GM19193 (cell line): Measurements from ENCODE around the gene PDIA4.

Experiments
- POLR2A ChIP-seq: IDR thresholded peaks from 4 replicates; pipeline ENCODE4 v1.6.1; 2011; ENCODE audit not compliant: insufficient read depth, insufficient read length; ENCODE audit errors: extremely low read depth

The PDIA4 gene

DNA sequence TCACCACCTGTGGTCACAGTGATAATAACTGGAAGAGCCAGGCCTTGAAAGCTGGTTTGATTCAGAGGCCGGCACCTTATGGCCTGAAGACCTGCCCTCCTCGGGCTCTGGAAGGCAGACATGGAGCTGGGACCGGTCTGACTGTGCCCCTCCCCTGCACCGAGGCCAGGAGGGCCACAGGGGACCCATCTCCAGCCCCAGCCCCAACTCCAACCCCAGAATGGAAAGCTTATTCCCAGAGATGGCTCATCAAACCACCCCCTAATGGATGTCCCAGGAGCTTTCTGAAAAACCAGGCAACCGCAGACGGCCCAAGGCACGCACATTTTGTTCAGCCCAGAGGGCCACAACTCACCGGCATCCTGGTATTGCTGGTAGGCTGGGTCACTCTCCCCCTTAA, 16.8 kb downstream of the PDIA4 start:
- TF ChIP-seq POLR2A = no peak

DNA sequence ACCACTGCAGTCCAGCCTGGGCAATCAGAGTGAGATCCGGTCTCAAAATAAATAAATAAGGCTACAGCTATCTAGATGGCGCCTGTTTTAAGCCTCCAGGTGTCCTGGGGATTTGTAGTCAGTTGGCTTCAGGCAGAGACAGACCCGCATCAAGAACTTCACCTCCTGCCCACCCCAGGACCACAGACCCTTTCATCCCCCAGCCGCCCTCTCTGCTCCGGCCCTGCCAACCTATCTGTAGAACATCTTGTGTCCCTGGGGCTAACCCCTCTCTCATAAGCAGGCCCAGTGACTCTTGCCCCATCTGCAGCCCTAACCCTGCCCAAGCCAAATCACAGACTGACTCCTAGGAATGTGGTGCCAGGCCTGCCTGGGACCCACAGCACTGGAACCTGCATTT, 17.9 kb downstream of the PDIA4 start:
- TF ChIP-seq POLR2A = no peak

DNA sequence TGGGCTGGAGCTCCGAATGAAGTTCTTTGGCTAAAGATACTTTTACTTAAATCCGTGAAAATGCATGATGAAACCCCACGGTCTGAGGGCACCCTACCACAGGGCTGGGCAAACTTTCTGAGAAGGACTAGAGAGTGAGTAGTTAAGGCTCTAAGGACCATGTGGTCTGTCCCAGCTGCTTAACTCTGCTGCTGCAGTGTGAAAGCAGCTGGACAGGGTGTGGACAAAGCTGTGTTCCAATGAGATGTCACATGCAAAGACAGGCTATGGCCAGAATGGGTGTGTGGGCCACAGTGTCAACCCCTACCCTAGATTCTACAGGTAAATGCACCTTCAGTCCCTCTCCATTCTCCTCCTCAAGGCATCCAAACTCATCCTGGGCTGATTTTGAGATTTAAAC, 18.8 kb downstream of the PDIA4 start:
- TF ChIP-seq POLR2A = no peak

GRCh38 chr7:149007611-149008010, 20.7 kb downstream of the PDIA4 start:
- TF ChIP-seq POLR2A = no peak

- no peak for TF ChIP-seq POLR2A
These were observed 21.2 kb downstream of the PDIA4 start for GRCh38 chr7:149007146-149007545.

DNA sequence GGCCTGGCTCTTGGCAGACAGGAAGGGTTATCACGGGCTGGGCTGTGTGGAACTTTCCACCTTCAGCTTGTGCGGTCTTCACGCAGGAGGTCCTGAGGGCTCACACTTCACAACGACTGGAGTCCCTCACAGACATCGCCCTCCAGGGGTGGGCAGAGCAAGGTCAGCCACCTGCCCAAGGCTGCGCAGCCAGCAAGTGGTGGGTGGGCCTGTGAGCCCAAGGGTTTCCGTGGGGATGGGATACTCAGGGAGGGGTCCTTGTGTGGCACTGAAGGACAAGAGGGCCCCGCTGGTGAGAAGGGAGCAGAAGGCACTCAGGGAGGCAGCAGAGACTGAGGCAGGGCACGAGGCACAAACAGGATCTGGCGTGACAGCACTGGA, 22.0 kb downstream of the PDIA4 start:
- no peak for TF ChIP-seq POLR2A

DNA sequence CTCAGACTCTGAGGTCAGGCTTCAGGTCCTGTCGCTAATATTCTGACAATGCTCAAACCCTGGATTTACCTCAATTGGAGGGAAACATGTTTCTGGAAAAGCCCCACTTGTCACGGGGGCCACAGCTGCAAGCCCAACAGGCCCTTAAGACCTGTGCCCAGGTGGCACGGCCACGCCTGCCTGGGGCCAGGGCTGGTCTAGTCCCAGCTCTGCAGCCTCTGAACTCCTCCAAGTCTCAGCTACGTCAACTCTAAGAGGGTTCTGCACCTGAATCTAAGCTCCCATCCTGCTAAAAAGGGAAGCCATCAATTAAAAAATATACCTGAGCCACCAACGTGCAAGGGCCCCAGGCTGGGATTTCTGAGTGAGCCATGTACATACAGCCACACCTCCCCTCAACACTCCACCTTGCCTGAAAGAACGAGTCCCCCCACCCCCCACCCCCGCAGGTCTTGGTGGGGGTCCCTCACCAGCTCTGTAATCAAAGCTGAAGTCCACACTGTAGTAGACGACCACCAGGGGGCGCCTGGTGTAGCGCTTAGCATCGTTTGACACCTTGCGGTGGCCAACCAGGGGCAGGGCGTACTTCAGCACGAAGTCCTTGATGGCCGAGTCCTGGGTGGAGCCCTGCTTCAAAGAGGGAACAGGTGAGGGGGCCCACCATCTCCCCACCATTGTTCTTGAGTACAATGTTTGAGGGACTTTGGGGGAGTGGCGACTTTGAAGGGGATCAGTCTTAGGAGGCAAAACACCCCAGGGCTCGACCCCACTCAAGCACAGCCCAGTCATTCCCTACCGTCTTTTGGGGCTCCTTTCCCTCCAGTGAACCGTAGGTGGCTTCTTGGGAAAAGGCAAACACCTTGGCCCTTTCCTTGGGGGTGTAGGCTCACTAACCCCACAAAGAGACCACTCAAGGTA, 22.6 kb downstream of the PDIA4 start:
- peak; percentile 12 for TF ChIP-seq POLR2A

GRCh38 chr7:149004405-149005370, 23.6 kb downstream of the PDIA4 start:
- TF ChIP-seq POLR2A = no peak

- TF ChIP-seq POLR2A = no peak
These were observed 24.6 kb downstream of the PDIA4 start for GRCh38 chr7:149003560-149004305.

DNA sequence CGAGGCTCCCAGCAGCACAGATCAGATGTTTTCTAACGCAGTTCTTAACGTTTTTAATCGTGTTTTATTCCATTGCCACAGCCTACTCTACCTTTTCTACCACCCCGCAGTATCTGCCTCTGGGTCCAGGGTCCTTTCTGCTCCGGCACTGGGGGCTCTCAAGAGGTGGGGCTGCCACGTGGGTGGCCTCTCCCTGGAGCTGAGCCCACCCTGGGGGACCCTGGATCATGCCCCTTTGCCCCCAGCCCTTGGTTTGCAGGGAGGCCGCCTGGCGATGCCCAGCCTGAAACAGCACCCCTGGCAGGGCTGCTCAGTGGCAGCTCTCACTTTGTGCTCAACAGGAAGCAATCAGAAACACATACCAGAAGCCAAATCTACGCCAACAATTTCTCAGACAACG, 25.3 kb downstream of the PDIA4 start:
- TF ChIP-seq POLR2A = no peak

GRCh38 chr7:149002604-149003003, 25.7 kb downstream of the PDIA4 start:
- no peak for TF ChIP-seq POLR2A

- TF ChIP-seq POLR2A = no peak
These were observed 26.8 kb downstream of the PDIA4 start for GRCh38 chr7:149001427-149002068.

DNA sequence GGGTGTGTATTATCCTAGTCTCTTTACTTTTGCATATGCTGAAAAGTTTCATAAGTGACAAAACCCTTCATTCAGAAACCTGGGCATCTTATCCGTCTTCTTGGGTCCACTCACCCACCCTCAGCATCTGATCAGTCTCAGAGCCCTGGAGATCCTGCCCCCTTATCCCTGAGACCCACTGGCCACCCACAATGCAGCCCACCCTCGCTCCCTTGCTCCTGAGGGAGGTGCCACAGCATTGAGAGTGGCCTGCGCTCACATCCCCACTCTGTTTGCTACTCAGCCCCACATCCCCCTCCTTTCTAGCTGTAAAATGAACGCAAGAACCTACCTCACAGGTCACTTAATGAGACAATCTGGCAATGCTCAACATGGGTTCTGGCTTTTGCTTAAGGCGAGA, 27.3 kb downstream of the PDIA4 start:
- no peak for TF ChIP-seq POLR2A

- no peak for TF ChIP-seq POLR2A
These were observed 29.1 kb downstream of the PDIA4 start for GRCh38 chr7:148999192-148999591.
